Left lobe of liver (tissue), 2 donors: Measurements from ENCODE around the gene ENOPH1. TPM values are rescaled to one million over a fixed set of nuclear protein-coding genes. Genes with fewer than 3 reads are reported as not detected.

Source experiments
- ATAC-seq: fragments of 200-7000 bp; cut with Tn5 transposase; one replicate; pipeline ENCODE4 v1.9.1; 2020; ENCODE audit warnings: mild to moderate bottlenecking, moderate library complexity
- DNase-seq: peaks from one replicate; pipeline ENCODE4 v3.0.0-alpha.2; 2020; ENCODE audit warnings: low spot score
- total RNA-seq: library from RNA; stranded (reverse); gene quantifications from one replicate; pipeline ENCODE4 v1.2.1, GENCODE V29; 2021
- donor health status: DM: no; HTN: no; CAD: no; lungs with moderate emphysema.
- donor health status: DM: no; HTN: yes; CAD: no.

Gene ENOPH1
- total RNA-seq, 1 donor from 2014 or later: 7.8 TPM

DNA sequence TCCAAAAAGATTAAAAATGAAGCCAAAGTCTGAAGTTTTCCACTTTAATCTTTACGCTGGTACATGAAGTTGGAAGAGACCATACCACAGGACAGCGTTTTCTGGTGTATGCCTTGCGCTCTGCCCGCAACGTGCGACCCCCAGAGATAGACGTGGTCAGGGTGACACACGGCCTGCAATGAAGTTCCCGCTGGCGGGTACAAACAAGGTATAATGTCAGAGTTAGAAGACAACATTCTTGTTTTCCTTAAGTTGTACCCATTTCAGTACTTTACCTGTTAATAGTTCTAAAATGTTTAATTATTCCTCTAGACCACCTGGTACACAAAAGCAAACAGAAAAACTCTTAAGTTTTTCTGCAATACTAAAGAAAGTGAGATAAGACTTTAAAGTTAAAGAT is 4.9 kb upstream of the ENOPH1 start:
- no peak for ATAC-seq

DNA sequence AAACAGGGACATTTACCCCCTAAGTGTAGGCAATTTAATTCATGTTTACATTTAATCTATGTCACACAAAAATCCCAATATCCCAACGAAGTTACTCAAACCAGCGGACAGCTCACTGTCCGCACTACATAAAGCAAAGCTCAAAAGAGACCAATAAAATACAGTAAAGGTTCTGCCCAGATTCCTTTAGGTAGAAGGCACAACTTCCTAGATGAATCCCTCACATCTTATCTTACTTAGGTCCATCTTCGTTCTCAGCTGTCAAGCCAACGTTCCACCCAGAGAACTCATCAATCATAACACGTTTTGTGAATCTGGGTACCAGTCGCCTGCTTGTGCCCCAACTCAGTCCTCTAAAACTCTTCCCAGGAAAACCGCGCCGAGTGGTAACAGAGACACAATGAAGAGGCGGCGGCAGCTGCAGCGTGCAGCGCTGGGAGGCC is 1.8 kb upstream of the ENOPH1 start:
- ATAC-seq: no peak
- no peak for DNase-seq

More for the DNA sequence above, 4.9 kb upstream of the ENOPH1 start:
- no peak for DNase-seq

DNA sequence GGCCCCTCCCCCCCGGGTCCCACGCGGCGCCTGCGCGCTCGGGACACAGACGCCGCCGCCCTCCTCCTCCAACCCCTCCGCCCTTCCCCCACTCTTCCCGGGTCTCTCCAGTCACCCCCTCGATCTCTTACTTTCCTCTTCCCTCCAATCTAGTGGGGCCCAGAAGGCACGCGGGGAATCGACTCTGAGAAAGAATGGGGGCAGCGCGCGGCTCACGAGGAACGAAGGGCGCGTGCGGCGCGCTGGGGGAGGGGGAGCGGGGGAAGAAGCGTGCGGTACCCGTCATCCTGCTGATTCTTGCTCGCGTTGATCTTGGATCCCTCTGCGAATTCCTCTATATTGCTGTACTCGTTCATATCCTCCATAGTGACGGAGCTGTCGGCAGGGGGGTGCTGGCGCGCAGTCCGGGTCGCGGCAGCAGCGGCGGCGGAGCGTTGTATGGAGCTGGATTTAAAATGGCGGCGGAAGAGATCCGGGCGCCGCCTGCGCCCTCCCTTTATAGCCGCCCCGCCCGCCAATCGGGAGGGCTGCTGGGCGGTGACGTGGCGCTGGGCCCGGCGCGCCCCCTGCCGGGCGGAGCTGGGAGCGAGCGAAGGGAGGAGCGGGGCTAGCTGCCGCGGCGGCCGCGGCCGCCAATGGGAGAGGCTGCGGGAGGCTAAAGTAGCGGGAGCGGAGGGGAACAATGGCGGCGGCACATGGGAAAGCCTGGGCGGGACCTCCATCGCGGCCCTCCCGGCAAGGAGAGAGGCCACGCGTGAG is 1.2 kb upstream of the ENOPH1 start:
- peak; percentile 96 for DNase-seq
- peak; percentile 79 for ATAC-seq

DNA sequence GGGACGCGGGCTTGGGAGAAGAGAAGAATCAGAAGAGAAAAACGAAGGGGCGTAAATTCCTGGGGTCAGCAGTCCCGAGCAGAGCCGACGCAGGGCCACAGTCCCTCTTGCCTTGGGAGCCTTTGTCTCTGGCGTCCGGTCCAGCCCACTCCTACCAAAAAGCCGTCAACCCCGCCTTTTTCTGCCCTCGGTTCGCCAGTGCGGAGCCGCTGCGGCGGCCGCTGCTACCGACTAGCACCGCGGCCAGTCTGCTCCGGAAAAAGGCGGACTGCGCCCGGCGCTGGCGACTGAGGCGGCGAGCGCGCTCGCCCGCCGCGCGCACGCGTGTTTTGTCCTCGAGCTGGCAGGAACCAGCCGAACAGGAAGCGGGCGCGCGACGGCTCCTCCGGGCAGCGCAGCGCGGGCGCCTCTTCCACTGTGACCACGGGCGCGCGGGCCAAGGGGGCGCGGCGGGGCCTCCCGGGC is 630 bp upstream of the ENOPH1 start:
- DNase-seq: no peak
- peak; percentile 9 for ATAC-seq

DNA sequence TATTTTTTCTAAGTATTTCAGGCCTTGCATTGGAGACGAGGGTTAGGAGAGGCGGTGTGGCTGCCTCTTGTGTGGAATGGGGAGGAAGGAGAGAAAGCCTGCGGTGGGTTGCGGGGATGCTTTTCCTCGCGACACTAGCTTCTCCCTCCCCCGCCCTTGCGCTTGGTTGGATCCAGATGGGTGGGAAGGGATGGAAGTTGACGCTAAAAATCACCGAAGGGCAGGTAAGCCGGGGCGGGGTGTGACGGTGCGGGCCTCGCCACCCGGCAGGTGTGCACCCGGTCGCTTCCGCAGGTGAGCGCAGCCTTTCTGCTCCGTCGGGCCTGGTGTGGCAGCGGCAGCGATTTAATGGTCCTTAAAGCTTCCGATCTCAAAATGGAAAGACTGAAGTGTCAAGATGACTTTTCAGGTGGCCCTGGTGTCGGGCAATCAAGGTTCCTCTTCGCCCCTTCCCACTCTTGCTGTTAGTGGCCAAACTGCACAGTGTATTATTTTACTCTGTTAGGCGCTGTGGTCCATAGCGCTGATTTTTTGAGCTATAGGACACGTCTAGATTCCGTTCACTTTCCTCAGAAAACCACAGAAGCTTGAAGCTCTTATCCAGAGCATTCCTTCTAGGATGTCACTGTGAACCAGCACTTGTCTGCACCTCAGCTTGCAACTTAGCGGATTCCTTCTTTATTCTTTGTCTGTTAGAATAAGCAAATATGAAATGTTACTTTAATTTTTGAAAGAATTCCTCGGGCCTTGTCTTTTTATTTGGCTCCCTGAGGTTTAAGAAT is 765 bp downstream of the ENOPH1 start:
- peak; percentile 47 for DNase-seq
- no peak for ATAC-seq

DNA sequence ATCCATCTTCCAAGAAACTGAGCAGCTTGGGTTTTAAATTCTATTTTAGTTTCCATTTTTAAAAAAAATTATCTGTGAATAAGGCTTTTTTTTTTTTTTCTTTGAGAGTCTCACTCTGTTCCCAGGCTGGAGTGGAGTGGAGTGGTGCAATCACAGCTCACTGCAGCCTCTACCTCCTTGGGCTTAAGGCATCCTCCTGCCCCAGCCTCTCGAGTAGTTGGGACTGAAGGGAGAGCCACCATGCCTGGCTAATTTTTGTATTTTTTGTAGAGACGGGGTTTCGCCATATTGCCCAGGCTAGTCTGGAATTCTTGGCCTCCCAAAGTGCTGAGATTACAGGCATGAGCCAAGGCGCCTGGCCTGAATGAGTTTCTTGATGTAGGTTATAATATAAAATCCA is 1.4 kb downstream of the ENOPH1 start:
- ATAC-seq: no peak
- DNase-seq: no peak

DNA sequence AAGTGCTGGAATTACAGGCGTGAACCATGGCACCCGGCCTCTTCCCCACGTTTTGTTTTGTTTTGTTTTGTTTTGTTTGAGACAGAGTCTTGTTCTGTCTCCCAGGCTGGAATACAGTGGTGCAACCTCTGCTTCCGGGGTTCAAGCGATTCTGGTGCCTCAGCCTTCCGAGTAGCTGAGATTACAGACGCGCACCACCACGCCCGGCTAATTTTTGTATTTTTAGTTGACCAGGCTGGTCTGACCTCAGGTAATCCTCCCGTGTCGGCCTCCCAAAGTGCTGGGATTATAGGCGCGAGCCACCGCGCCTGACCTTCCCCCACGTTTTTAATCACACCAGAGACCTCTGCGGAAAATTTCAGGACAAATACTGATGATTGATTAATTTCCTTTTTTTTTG is 2.2 kb downstream of the ENOPH1 start:
- ATAC-seq (no peak), DNase-seq (no peak)

DNA sequence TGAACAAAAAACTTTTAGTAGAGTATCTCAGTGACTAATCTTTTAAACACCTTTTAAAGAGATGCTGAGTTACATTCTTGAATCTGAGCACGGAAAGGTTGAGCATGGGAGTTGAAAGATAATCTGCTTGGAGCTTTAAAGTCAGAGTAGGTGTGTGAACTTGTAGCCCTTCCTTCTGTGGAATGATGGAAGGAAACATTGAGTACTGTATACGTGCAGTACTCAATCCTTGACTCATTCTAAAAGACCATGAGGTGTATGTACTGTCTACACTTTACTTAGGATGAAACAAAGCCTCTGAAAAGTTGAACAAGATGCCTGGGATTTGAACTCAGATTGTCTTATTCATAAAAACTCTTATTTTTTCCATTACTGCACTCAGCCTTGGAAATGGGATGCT is 3.4 kb downstream of the ENOPH1 start:
- DNase-seq (no peak), ATAC-seq (no peak)

DNA sequence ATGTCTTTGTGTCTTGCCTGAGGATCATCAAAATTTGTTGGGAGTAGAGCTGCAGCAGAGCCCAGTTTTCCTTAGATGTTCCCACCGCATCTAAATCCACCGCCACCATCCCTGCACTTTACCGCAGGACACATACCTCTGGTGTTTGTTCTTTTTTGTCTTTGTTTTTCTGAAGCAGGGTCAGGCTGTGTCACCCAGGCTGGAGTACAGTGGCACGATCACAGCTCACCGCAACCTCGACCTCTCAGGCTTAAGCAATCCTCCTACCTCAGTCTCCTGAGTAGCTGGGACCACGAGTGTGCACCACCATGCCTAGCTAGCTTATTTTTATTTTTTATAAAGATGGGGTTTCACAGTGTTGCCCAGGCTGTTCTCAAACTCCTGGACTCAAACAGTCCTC is 4.6 kb downstream of the ENOPH1 start:
- ATAC-seq (no peak), DNase-seq (no peak)

DNA sequence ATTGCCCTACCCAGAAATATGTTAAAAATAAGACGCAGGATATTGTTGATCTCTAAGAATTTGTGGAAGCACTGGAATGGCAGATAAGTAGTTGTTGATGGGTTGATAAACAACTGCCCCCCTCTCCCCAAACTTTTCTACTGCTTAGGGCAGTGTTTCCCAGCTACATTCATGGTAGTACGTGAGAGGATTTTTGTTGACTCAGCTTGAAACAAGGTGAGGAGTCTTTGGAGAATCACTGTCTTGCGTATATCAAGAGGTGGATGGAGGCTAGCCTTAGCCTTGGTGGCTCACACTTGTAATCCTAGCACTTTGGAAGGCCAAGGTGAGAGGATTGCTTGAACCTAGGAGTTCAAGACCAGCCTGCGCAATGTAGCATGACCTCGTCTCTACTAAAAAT is 5.7 kb downstream of the ENOPH1 start:
- DNase-seq (no peak), ATAC-seq (no peak)

DNA sequence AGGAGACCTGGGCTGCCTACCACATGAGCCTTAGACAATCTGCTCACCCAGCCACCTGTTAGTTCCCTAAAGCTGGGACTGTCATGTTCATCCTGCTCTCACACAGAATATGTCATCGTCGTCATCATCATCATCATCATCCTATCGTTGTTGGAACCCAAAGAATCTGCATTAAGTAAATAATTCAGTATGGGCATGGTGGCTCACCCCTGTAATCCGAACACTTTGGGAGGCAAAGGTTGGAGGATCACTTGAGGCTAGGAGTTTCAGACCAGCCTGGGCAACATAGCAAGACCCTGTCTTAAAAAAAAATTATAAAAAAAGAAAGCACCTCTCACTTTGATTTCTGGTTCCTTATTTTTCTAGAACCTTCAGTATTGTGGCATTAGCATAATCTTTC is 6.4 kb downstream of the ENOPH1 start:
- ATAC-seq: no peak
- DNase-seq: no peak

DNA sequence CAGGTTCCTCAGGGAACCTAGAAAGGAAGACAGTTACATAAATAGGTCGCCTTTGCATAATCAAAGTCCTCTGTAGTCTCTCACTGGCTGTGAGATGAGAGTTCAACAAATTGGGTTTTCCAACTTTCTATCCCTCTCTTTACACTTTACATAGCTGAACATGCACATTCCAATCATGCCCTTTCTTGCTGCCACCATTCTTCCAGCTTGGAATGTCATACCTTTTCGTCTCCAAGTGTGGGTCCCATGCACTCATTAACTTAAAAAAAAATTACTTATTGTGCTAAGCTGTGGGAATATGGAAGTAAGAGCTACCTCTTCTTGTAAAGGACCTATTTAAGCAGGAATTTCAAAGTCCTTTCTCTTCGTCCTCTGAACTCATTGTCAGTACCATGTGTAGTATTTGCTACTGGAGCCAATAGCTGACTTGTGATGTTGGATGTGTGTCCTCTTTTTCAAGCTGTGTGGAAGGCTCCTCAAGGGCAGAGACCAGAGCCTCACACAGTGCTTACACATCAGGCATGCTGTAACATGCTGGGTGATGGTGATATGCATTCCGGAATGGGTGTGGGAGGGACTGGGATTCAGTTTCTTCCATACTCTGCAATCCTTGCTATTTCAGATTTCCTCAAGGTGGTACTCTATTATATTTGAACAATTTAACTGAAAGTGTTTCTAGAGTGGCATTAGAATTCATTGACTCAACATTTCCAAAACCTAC is 7.1 kb downstream of the ENOPH1 start:
- DNase-seq (no peak), ATAC-seq (no peak)

DNA sequence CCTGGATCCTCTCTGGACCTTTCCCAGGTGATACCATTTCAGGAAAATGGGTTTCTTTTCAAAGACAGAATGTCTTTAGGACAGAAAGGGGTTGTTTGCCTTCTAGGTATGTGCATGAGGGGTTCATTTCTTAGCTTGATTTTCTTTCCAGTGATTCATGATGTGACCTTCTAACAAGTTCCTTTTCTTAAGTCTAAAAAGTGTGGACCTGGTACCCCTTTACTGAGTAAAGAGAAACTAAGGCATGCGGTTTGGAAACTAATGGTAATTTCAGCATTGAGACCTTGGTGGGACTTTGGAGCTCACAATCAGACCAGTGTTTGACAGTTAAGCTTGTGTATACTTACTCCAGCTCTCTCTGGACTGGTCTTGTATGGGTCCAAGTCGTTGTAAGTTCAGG is 8.7 kb downstream of the ENOPH1 start:
- no peak for ATAC-seq

DNA sequence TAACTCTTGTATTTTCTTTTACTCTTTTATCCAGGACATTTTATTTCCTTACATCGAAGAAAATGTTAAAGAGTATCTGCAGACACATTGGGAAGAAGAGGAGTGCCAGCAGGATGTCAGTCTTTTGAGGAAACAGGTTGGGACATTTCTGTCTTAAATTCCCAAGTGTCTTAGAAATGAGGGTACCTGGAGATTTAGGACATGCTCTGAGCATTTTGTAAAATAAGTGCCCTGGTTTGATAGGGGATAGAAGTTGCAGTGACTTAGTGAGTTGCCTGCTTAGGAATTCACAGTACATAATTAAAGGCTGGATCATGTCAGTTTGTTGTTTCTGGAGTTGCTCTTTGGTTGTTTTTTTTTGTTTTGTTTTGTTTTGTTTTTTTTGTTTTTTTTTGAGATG is 17.5 kb downstream of the ENOPH1 start:
- DNase-seq (no peak), ATAC-seq (no peak)

More for the DNA sequence above, 8.7 kb downstream of the ENOPH1 start:
- no peak for DNase-seq

DNA sequence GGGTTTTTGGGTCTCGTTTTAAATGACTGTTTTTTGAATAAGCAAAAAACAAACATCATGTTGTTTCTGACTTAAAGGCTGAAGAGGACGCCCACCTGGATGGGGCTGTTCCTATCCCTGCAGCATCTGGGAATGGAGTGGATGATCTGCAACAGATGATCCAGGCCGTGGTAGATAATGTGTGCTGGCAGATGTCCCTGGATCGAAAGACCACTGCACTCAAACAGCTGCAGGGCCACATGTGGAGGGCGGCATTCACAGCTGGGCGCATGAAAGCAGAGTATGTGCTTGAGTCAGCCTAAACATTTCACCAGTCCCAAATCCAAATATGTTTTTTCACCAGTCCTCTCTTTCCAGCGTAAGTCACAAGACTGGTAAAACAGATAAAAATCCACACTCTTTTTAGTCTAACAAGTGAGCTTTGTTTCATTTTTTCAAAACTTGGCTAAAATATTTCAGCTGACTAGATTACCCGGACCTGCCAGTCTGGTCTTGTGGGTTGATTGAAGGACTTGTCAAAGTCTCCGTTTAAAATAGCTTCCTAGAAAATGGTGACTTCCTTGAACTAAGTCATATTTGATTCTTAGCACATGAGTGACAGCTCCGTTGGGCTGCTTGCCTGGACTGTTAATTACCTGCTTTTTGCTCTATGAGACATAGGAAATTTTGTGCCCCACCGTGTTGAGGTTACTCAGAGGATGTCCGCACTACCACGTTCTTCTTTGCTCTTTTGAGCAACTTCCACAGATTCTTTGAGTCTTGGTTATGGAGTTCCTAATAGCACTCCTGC is 20.8 kb downstream of the ENOPH1 start:
- DNase-seq (no peak), ATAC-seq (no peak)

DNA sequence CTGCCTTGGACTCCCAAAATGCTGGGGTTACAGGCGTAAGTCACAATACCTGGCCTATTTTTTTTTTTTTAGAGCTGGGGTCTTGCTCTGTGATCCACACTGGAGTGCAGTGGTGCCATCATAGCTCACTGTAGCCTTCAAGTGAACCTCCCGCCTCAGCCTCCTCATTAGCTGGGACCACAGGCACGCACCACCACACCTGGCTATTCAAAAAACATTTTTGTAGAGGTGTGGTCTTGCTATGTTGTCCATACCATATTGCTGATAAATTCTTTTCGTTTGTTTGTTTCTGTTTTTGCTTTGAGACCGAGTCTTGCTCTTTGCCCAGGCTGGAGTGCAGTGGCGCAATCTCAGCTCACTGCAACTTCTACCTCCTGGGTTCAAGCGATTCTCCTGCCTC is 21.6 kb downstream of the ENOPH1 start:
- DNase-seq (no peak), ATAC-seq (no peak)

DNA sequence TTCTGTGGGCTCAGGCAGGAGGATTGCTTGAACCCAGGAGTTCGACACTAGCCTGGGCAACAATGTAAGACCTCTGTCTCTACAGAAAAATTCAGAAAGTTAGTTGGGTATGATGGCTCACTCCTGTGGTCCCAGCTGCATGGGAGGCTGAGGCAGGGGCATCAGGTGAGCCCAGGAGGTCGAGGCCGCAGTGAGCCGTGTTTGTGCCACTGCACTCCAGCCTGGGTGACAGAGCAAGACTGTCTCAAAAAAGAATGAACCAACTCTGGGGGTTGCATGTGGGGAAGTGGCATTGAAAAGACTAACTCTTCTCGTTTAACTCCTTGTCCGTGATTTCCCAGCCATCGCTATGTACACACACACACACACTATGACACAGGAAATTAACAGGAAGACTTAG is 26.9 kb downstream of the ENOPH1 start:
- no peak for ATAC-seq

DNA sequence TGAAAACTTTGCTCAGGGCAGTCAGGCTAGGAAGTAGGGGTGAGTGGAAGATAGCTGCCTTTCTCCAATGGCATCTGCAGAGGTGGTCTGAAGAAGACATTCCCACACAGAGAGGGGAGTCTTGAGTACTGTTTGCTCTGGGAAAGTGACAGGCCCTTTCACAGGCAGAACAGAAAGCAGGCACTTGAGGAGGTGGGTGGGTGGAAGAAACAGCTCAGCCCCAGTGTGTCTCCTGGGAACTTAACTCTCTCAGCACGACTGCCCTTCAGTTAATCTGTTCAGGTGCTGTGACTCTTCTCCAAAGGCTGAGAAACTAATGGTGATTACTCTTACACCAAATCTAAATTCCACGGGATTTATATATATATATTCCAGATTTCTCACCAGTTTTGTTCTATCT is 28.3 kb downstream of the ENOPH1 start:
- ATAC-seq (no peak), DNase-seq (no peak)

More for the DNA sequence above, 26.9 kb downstream of the ENOPH1 start:
- no peak for DNase-seq

DNA sequence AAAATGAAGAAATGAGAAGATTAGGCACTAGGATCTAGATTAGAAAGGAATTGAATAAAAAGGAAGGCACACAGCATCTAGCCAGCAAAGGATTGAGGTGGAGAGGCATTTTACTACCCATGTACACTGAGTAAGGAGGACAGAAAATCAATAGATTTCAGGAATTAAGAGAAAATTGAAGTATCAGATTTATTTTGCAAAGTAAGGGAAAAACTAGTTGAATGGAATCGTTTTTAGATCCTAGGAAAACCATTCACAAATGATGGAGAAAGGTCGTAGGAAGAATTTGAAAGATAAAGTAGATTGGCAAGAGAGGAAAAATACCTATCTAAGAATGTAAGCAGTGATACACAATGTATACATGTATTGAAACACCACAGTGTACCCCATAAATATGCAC is 31.3 kb downstream of the ENOPH1 start:
- ATAC-seq (no peak), DNase-seq (no peak)

DNA sequence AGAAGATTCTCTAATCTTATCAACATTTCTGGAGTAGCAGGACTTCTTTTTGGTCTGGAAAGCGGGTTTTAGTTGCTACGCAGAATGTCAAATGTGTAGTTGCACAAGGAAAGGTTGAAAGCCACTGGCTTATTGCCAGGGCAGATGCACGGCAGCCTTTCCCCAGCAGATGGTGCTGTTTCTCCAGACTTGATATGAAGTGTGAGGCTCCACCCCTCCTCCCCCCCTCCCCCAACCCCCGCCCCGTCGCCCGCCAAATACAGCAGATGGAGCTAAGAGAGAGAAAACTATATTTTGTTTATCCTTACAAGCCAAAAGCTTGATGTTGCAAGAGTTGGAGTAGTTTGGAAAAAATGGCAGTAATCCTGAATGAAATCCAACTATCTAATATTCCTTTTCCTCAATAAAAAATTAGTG is 32.0 kb downstream of the ENOPH1 start:
- ATAC-seq: peak; percentile 99
- DNase-seq: peak; percentile 89

DNA sequence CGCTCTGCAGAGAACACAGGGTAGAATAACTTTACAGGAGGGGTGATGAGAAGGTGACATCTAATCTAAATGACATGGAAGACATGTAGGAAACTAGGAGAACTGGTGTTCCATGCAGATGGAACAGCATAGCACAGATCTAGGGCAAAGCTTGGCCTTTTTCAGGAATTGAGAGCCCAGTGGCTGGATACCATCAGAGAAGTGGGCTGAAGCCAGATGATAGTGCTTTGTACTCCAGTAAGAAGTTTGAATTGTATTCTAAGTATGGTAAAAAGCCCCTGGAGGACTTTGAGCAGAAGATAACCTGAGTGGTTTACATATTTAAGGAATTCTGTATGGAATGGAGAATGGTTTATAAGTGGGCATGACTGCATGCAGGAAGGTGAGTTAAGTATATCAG is 32.8 kb downstream of the ENOPH1 start:
- ATAC-seq (no peak), DNase-seq (no peak)
